Nephron progenitor cell (in vitro differentiated cells): ENCODE results near the gene MTARC1.

Source experiments
- DNase-seq: peaks from one replicate; pipeline ENCODE4 v3.0.0; 2021
- H3K27ac Mint-ChIP-seq: 2 replicates; pipeline ENCODE4 v1.8.0; 2021; ENCODE audit warnings: mild to moderate bottlenecking, moderate library complexity, mixed read lengths
- H3K27me3 Mint-ChIP-seq: 2 replicates; pipeline ENCODE4 v1.8.0; 2021; ENCODE audit warnings: mild to moderate bottlenecking, low read depth, mixed read lengths; ENCODE audit not compliant: poor library complexity
- H3K36me3 Mint-ChIP-seq: 2 replicates; pipeline ENCODE4 v1.8.0; 2021; ENCODE audit warnings: low read depth, mixed read lengths
- H3K4me1 Mint-ChIP-seq: 2 replicates; pipeline ENCODE4 v1.8.0; 2021; ENCODE audit warnings: mixed read lengths
- H3K4me3 Mint-ChIP-seq: 2 replicates; pipeline ENCODE4 v1.8.0; 2021; ENCODE audit warnings: mild to moderate bottlenecking, moderate library complexity, mixed read lengths
- H3K9me3 Mint-ChIP-seq: 2 replicates; pipeline ENCODE4 v1.8.0; 2021; ENCODE audit warnings: mild to moderate bottlenecking, moderate library complexity, mixed read lengths
- TF ChIP-seq, protein P1 (sequence below): fragments of 200-600 bp; sonication (generic); IDR thresholded peaks from 2 replicates; pipeline ENCODE4 v1.5.0; 2021; ENCODE audit warnings: antibody characterized with exemption

MTARC1 gene

DNA sequence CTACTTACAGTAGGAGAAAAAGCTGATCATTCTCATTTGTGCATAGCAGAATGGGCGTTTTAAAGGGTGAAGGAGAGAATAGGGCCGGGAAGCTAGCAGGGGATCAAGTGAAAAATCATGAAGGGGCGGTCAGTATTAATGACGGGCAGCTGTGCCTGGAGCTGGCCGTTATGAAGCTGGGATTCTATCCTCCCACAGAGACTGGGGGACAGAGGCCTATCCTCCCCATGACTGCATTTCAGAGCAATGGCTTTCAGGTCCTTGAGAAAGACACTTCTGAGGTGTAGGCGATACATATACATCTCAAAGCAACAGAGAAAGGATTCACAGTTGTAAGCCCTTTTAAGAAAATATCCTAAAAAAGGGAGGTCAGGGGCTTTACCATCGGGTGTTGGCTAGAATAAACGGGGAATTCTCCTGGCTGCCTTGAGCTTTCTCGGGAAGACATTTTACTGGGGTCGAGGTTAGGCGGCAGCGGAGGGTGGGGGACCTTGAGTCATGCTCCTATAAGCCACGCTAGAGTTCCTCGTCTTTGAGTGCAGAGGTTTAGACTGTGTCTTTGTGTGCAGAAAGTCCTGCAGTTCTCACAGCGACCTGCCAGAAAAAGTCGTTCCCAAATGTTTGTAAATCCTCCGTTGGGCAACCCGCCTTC is 39.1 kb upstream of the MTARC1 start:
- Mint-ChIP-seq H3K27ac (no peak overlapping the region), H3K27me3 (peaks cover 82% of the 10 kb centered on the region), H3K36me3 (no peaks in the 10 kb centered on the region), H3K4me1 (peaks cover 49% of the 10 kb centered on the region), H3K9me3 (no peaks in the 10 kb centered on the region), H3K4me3 (peak overlapping the region; percentile 85)
- no peak for DNase-seq
- TF ChIP-seq, protein P1, sequence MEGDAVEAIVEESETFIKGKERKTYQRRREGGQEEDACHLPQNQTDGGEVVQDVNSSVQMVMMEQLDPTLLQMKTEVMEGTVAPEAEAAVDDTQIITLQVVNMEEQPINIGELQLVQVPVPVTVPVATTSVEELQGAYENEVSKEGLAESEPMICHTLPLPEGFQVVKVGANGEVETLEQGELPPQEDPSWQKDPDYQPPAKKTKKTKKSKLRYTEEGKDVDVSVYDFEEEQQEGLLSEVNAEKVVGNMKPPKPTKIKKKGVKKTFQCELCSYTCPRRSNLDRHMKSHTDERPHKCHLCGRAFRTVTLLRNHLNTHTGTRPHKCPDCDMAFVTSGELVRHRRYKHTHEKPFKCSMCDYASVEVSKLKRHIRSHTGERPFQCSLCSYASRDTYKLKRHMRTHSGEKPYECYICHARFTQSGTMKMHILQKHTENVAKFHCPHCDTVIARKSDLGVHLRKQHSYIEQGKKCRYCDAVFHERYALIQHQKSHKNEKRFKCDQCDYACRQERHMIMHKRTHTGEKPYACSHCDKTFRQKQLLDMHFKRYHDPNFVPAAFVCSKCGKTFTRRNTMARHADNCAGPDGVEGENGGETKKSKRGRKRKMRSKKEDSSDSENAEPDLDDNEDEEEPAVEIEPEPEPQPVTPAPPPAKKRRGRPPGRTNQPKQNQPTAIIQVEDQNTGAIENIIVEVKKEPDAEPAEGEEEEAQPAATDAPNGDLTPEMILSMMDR = no peak

DNA sequence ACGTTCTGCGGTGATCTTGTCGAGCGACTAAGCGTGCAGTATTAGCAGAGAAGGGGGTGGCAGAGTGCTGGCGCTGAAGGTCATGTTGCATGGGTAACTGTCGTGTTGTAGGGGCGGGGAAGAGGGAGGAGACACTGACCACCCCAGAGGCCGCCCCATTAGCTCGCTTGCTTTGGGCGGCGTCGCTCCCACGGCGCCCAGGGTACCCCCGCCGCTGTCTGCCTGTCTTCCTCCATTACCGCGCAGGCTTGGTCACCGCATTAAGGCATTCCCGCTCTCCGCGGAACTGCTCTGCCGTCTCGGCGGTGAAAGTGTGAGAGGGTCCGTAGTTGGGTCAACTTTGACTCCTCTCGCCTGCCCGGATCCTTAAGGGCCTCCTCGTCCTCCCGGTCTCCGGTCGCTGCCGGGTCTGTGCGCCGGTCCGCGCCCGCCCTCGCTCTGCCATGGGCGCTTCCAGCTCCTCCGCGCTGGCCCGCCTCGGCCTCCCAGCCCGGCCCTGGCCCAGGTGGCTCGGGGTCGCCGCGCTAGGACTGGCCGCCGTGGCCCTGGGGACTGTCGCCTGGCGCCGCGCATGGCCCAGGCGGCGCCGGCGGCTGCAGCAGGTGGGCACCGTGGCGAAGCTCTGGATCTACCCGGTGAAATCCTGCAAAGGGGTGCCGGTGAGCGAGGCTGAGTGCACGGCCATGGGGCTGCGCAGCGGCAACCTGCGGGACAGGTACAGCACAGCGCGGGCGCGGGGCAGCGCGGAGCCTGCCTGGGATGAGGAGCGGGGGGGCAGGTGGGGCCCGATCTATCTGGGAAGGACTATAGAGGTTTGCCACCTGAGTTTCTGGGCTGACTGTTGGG is 38.4 kb upstream of the MTARC1 start, which contains the start of gene MTARC2:
TSS of gene MTARC2 (plus strand) at position 234 of the 846 bp plus-strand sequence. CDS start at position 444, 210 bp downstream.
- peak; percentile 78 for DNase-seq
- TF ChIP-seq, protein P1 = no peak
- Mint-ChIP-seq H3K4me1 (peaks cover 53% of the 10 kb centered on the region), H3K4me3 (peak within 1 kb of the TSS; percentile 85), H3K9me3 (no peaks in the 10 kb centered on the region), H3K36me3 (no peaks in the 10 kb centered on the region), H3K27me3 (peaks cover 77% of the 10 kb centered on the region), H3K27ac (no peak within 1 kb of the TSS)

DNA sequence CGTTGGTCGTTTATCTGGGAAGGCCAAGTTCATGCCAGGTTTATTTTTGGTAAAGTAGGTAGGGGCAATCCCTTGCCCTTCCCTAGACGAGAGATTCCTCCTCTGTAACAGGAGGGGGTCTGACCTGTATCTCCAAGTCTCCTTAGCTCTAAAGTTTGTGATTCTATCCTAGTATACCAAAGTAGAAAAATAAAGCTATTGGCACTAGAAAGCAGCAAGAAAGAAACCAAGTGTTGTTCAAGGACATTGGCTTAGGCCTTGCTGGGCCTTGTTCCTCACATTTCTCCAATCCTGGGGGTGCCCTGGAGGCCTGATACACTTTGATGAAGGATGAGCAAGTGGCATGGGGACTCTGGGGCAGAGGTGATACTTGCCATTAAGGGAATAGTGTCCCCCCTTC is 37.8 kb upstream of the MTARC1 start:
- no peaks in the 10 kb centered on the region for H3K36me3 Mint-ChIP-seq
- H3K4me3 Mint-ChIP-seq = peak overlapping the region; percentile 85
- no peak overlapping the region for H3K27ac Mint-ChIP-seq
- no peaks in the 10 kb centered on the region for H3K9me3 Mint-ChIP-seq
- H3K4me1 Mint-ChIP-seq = peaks cover 59% of the 10 kb centered on the region
- DNase-seq = no peak
- peaks cover 72% of the 10 kb centered on the region for H3K27me3 Mint-ChIP-seq
- TF ChIP-seq, protein P1 = no peak

DNA sequence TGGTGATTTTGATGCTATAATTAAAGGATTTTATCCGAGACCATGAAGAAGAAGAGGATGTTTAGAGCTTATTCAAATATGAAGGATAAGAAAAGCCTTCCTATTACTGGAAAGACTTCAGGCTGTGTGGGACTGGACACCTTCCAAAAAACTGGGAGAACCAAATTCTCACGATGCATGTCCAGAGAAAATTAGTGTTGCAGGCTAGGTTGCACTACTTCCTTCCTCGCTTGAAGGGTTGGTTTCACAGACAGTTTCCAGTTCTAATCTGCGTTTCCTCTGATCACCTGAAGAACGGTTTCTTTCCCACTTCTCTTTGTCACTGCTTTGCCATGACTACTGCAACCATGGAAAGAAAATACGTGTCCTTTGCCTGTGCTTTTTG is 36.6 kb upstream of the MTARC1 start:
- no peak overlapping the region for H3K27ac Mint-ChIP-seq
- H3K9me3 Mint-ChIP-seq = no peaks in the 10 kb centered on the region
- peak overlapping the region; percentile 85 for H3K4me3 Mint-ChIP-seq
- peaks cover 71% of the 10 kb centered on the region for H3K4me1 Mint-ChIP-seq
- peaks cover 2% of the 10 kb centered on the region for H3K36me3 Mint-ChIP-seq
- TF ChIP-seq, protein P1 = no peak
- no peak for DNase-seq
- H3K27me3 Mint-ChIP-seq = peaks cover 64% of the 10 kb centered on the region

- TF ChIP-seq, protein P1 = no peak
- Mint-ChIP-seq H3K4me3 (peak overlapping the region; percentile 7), H3K36me3 (peaks cover 12% of the 10 kb centered on the region), H3K9me3 (no peaks in the 10 kb centered on the region), H3K27ac (no peak overlapping the region), H3K27me3 (peaks cover 57% of the 10 kb centered on the region), H3K4me1 (peaks cover 79% of the 10 kb centered on the region)
- DNase-seq = no peak
Observed at GRCh38 chr1:220751111-220751510, 35.6 kb upstream of the MTARC1 start.
